DND-41 (cell line): ENCODE measurements around the gene NADK2.
"Not testable (repeated sequence)": the region's sequence is repeated elsewhere in the genome, so short reads cannot be mapped to it uniquely, and the experiment has no call there.

Experiments
- CTCF ChIP-seq: IDR thresholded peaks from 2 replicates; pipeline ENCODE4 v1.5.1; 2012; ENCODE audit warnings: borderline replicate concordance, low read length, moderate library complexity, mild to moderate bottlenecking; ENCODE audit not compliant: poor library complexity, severe bottlenecking; ENCODE audit errors: extremely low read depth
- EZH2 ChIP-seq: IDR thresholded peaks from 3 replicates; pipeline ENCODE4 v1.6.1; 2012; ENCODE audit warnings: borderline replicate concordance, low read depth, mild to moderate bottlenecking, moderate library complexity, low read length, inconsistent platforms; ENCODE audit not compliant: severe bottlenecking

GRCh38 chr5:36283775-36284174 lies 42.0 kb upstream of the NADK2 start:
- TF ChIP-seq CTCF, EZH2: not testable (repeated sequence)
